NCI-H446 treated with DMSO at 0.1 percent for 48 hours (cell line): ENCODE data around the gene PYGO2.

Experiments used
- DNase-seq: peaks from one replicate; lab custom pipeline; 2025; lab: John Stamatoyannopoulos, UW

The PYGO2 gene

GRCh38 chr1:154961207-154962155 lies at the start of gene PYGO2:
TSS of gene PYGO2 (minus strand) at chr1:154961782. CDS start at chr1:154961576, 206 bp downstream.
- peak; percentile 29 for DNase-seq

- DNase-seq, result no peak
These were observed 49.4 kb upstream of the PYGO2 start for GRCh38 chr1:155011004-155011416.

GRCh38 chr1:155010211-155010918 lies 48.8 kb upstream of the PYGO2 start:
- no peak for DNase-seq

- no peak for DNase-seq
These were observed 48.2 kb upstream of the PYGO2 start for GRCh38 chr1:155009742-155010141.

GRCh38 chr1:155009221-155009711 lies 47.7 kb upstream of the PYGO2 start:
- no peak for DNase-seq

- no peak for DNase-seq
These were observed 46.7 kb upstream of the PYGO2 start for GRCh38 chr1:155008015-155008941.

- DNase-seq, result no peak
These were observed 45.8 kb upstream of the PYGO2 start for GRCh38 chr1:155007251-155007828.

- peak; percentile 12 for DNase-seq
These were observed 45.1 kb upstream of the PYGO2 start for GRCh38 chr1:155006601-155007101.

- peak; percentile 88 for DNase-seq
These were observed 43.8 kb upstream of the PYGO2 start for GRCh38 chr1:155005076-155006011.

- no peak for DNase-seq
These were observed 42.9 kb upstream of the PYGO2 start for GRCh38 chr1:155004352-155005075.

GRCh38 chr1:155003766-155004351 lies 42.3 kb upstream of the PYGO2 start:
- DNase-seq, result no peak

GRCh38 chr1:155003227-155003765 lies 41.7 kb upstream of the PYGO2 start:
- no peak for DNase-seq

GRCh38 chr1:155002464-155003226 lies 41.1 kb upstream of the PYGO2 start, which contains the start of gene ZBTB7B:
TSS of gene ZBTB7B (plus strand) at chr1:155002802. CDS start at chr1:155014661, 11,859 bp downstream.
- no peak for DNase-seq

GRCh38 chr1:155001675-155002463 lies 40.3 kb upstream of the PYGO2 start:
- DNase-seq, result peak; percentile 97

- DNase-seq, result no peak
These were observed 39.8 kb upstream of the PYGO2 start for GRCh38 chr1:155001425-155001674.

GRCh38 chr1:155000726-155001424 lies 39.3 kb upstream of the PYGO2 start:
- peak; percentile 65 for DNase-seq

GRCh38 chr1:155000411-155000725 lies 38.8 kb upstream of the PYGO2 start:
- no peak for DNase-seq
